HCT116 (cell line): ENCODE results near the gene FGF18.

Source experiments
- POLR2A ChIP-seq: IDR thresholded peaks from 2 replicates; pipeline ENCODE4 v1.7.0; 2011; ENCODE audit warnings: borderline replicate concordance; ENCODE audit not compliant: insufficient read depth, insufficient read length; ENCODE audit errors: extremely low read depth
- TF ChIP-seq, protein P1 (sequence below): IDR thresholded peaks from 2 replicates; pipeline ENCODE4 v1.6.1; 2012
- TF ChIP-seq, protein P2 (sequence below), 3 experiments: fragments of 200-600 bp in 1 of 3; sonication (generic) in 1 of 3; IDR thresholded peaks in 2 of 3; conservative IDR thresholded peaks in 1 of 3; 2 replicates each; pipeline ENCODE4 v1.5.1; 2012 to 2017; ENCODE audit warnings: low read depth in 2 of 3, low read length in 2 of 3, antibody characterized with exemption in 1 of 3, borderline replicate concordance in 1 of 3, control low read depth in 1 of 3, mild to moderate bottlenecking in 1 of 3, mixed read lengths in 1 of 3, mixed run types in 1 of 3, moderate library complexity in 1 of 3; ENCODE audit not compliant: insufficient read depth in 1 of 3
- TF ChIP-seq, protein P3 (sequence below): IDR thresholded peaks from 2 replicates; pipeline ENCODE4 v1.6.1; 2012; ENCODE audit warnings: low read depth

DNA sequence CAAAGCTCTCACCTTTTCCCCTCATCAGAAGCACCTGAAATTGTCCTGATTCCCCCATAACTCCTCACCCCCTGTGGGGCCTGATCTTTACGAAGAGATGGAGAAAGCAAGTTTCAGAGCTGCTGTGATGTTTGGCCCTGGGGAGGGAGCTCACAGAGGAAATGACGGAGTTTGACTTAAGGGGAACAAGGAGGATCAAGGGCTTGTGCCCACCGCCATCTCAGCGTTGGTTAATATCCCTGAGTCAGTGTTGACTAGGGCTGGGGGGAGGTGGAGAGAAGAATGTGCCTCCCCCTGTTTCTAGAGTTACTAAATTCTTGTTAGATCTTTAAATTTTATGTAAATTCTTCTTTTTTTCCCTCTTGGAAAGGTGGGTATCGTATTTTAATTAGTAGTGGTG lies 27.8 kb downstream of the FGF18 start:
- TF ChIP-seq, protein P1, sequence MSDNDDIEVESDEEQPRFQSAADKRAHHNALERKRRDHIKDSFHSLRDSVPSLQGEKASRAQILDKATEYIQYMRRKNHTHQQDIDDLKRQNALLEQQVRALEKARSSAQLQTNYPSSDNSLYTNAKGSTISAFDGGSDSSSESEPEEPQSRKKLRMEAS = no peak
- no peak for TF ChIP-seq POLR2A
- TF ChIP-seq, protein P2, sequence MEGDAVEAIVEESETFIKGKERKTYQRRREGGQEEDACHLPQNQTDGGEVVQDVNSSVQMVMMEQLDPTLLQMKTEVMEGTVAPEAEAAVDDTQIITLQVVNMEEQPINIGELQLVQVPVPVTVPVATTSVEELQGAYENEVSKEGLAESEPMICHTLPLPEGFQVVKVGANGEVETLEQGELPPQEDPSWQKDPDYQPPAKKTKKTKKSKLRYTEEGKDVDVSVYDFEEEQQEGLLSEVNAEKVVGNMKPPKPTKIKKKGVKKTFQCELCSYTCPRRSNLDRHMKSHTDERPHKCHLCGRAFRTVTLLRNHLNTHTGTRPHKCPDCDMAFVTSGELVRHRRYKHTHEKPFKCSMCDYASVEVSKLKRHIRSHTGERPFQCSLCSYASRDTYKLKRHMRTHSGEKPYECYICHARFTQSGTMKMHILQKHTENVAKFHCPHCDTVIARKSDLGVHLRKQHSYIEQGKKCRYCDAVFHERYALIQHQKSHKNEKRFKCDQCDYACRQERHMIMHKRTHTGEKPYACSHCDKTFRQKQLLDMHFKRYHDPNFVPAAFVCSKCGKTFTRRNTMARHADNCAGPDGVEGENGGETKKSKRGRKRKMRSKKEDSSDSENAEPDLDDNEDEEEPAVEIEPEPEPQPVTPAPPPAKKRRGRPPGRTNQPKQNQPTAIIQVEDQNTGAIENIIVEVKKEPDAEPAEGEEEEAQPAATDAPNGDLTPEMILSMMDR (IDR thresholded peaks at IDR 0.05 in 2 of 3, conservative IDR thresholded peaks at IDR 0.05 in 1 of 3; ENCODE audit: borderline replicate concordance in 1 of 3, insufficient read depth in 1 of 3, low read depth in 2 of 3, low read length in 2 of 3) = no peak
- TF ChIP-seq, protein P3, sequence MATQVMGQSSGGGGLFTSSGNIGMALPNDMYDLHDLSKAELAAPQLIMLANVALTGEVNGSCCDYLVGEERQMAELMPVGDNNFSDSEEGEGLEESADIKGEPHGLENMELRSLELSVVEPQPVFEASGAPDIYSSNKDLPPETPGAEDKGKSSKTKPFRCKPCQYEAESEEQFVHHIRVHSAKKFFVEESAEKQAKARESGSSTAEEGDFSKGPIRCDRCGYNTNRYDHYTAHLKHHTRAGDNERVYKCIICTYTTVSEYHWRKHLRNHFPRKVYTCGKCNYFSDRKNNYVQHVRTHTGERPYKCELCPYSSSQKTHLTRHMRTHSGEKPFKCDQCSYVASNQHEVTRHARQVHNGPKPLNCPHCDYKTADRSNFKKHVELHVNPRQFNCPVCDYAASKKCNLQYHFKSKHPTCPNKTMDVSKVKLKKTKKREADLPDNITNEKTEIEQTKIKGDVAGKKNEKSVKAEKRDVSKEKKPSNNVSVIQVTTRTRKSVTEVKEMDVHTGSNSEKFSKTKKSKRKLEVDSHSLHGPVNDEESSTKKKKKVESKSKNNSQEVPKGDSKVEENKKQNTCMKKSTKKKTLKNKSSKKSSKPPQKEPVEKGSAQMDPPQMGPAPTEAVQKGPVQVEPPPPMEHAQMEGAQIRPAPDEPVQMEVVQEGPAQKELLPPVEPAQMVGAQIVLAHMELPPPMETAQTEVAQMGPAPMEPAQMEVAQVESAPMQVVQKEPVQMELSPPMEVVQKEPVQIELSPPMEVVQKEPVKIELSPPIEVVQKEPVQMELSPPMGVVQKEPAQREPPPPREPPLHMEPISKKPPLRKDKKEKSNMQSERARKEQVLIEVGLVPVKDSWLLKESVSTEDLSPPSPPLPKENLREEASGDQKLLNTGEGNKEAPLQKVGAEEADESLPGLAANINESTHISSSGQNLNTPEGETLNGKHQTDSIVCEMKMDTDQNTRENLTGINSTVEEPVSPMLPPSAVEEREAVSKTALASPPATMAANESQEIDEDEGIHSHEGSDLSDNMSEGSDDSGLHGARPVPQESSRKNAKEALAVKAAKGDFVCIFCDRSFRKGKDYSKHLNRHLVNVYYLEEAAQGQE = no peak
